ENCODE measurements around the gene ANKDD1A.
A peak's percentile ranks its signal among the peaks of the same experiment; 100 is the strongest.

The ANKDD1A gene

DNA sequence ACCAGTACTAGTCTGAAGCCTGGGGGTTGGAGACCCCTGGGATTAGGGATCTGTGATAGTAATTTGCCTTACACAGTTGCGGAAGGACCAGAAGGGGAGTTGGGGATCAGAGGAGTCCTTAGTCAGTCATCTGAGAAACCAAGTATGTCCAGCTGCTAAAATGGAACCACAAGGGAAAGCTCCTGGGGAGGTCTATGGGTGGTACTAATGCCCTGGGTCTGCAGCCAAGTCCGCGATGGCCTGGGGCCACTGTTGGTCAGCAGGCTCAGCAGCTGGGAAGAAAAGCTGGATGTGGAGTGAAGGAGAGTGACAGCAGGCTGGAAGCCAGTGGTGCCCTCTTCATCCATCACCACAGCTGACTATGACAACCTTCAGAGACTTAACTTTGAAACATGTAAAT, 2.2 kb upstream of the ANKDD1A start:
- DNase-seq (ENCODE audit: low read depth), result no peak
- no peak overlapping the region for H3K4me3 ChIP-seq (replicated peaks; ENCODE audit: low read depth, low read length)
- no peak for TF ChIP-seq CTCF (IDR thresholded peaks at IDR 0.05; ENCODE audit: low read length, missing control alignments)

DNA sequence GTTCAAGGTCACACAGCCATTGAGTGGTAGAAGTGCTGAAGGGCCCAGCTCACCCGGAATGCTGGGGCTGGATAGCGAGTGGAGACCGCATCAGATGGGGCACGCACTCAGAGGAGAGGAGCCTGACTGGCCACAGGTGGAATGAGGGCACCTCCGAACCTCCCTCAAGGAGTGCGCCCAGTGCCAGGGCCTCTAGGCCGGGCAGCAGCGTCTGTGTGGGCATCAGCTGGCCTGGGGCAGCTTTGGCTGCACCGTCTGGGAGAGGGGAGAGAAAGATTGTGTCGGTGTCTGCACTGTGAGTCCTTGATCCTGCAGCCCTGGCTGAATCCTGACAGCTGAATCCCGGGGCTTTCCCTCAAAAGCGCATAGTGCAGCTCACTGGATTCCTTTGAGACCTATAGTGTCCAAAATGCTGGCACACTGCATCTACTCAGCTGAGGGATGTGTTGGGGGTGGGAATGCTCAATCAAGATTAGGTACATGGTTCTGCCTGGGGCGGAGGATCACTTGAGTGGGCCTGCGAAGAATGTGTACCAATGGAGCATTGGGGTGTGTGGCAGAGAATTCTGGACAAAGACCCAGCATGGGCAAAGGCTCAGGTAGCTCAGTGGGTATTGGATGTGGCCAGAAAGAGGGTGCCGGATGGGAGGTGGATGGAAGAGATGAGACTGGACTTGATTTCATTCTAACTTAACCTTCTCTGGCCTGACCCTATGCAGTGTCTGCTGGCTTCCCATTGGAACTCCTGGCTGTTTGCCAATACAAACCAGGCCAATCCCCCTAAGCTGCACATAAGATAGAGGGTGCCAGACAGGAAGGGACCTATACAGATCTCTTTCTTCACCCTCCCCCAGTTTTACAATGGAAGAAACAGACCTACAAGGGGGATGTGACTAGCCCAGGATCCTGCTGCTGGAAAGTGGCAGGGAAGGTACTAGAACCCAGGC, 950 bp downstream of the ANKDD1A start:
- H3K4me3 ChIP-seq (replicated peaks; ENCODE audit: low read depth, low read length), result peak overlapping the region; percentile 53
- no peak for TF ChIP-seq CTCF (IDR thresholded peaks at IDR 0.05; ENCODE audit: low read length, missing control alignments)
- DNase-seq (ENCODE audit: low read depth), result no peak

GRCh38 chr15:64915518-64916227, 4.0 kb downstream of the ANKDD1A start:
- DNase-seq (ENCODE audit: low read depth), result no peak
- no peak overlapping the region for H3K4me3 ChIP-seq (replicated peaks; ENCODE audit: low read depth, low read length)
- TF ChIP-seq CTCF (IDR thresholded peaks at IDR 0.05; ENCODE audit: low read length, missing control alignments), result no peak

DNA sequence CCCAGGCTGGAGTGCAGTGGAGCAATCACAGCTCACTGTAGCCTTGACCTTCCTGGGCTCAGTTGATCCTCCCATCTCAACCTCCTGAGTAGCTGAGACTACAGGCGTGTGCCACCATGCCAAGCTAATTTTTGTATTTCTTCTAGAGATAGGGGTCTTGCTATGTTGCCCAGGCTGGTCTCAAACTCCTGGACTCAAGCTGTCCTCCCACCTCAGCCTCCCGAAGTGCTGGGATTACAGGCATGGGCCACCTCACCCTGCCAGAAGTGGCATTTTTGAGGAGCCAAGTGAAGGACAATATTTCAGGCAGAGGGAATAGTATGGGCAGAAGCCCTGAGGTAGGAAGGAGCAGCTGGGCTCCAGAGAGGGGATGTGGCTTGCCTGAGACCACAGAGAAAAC, 4.7 kb downstream of the ANKDD1A start:
- no peak overlapping the region for H3K4me3 ChIP-seq (replicated peaks; ENCODE audit: low read depth, low read length)
- no peak for DNase-seq (ENCODE audit: low read depth)
- no peak for TF ChIP-seq CTCF (IDR thresholded peaks at IDR 0.05; ENCODE audit: low read length, missing control alignments)

DNA sequence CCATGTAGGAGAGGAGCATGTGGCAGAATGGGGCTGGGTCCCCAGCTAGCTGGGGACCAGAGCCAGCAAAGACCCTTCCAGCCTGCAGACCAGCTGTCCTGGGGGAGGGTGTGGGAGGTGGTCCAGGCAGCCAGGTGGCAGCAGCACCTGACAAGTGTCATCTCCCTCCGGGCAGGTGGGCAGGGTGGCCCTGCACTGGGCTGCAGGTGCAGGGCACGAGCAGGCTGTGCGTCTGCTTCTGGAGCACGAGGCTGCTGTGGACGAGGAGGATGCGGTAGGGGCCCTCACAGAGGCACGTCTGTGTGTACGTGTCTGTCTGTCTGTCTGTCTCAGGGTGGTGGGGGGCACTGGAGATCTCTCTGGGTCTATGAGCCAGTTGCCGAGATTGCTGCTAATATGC, 5.5 kb downstream of the ANKDD1A start:
- no peak for DNase-seq (ENCODE audit: low read depth)
- no peak overlapping the region for H3K4me3 ChIP-seq (replicated peaks; ENCODE audit: low read depth, low read length)
- no peak for TF ChIP-seq CTCF (IDR thresholded peaks at IDR 0.05; ENCODE audit: low read length, missing control alignments)

- no peak for TF ChIP-seq CTCF (IDR thresholded peaks at IDR 0.05; ENCODE audit: low read length, missing control alignments)
- H3K4me3 ChIP-seq (replicated peaks; ENCODE audit: low read depth, low read length), result no peak overlapping the region
- no peak for DNase-seq (ENCODE audit: low read depth)
Measured at GRCh38 chr15:64919721-64920120, 8.0 kb downstream of the ANKDD1A start.

Data from fibroblast of pulmonary artery (primary cell).